Mesenchymal stem cell (in vitro differentiated cells and primary cell): Measurements from ENCODE around the gene NDUFB8.

Source experiments
- DNase-seq: peaks from one replicate; pipeline ENCODE4 v3.0.0-alpha.2; 2013
- H2AFZ ChIP-seq: one replicate; pipeline ENCODE4 v1.6.1; 2013; ENCODE audit warnings: low read depth, mild to moderate bottlenecking, control low read depth, inconsistent platforms, low read length, moderate library complexity
- H2AK5ac ChIP-seq: 2 replicates; pipeline ENCODE4 v1.6.1; 2013; ENCODE audit warnings: low read length, moderate library complexity, mild to moderate bottlenecking, inconsistent platforms; ENCODE audit not compliant: severe bottlenecking
- H2BK120ac ChIP-seq: one replicate; pipeline ENCODE4 v1.6.1; 2013; ENCODE audit warnings: low read depth, mild to moderate bottlenecking, inconsistent platforms, low read length, moderate library complexity
- H2BK12ac ChIP-seq, 2 experiments: one replicate each; pipeline ENCODE4 v1.6.1; 2013; ENCODE audit warnings: inconsistent platforms in 2 of 2, low read length in 2 of 2, mild to moderate bottlenecking in 2 of 2, moderate library complexity in 2 of 2, control low read depth in 1 of 2
- H2BK15ac ChIP-seq: one replicate; pipeline ENCODE4 v1.6.1; 2013; ENCODE audit warnings: mild to moderate bottlenecking, low read depth, inconsistent platforms; ENCODE audit not compliant: poor library complexity, severe bottlenecking
- H2BK5ac ChIP-seq: 2 replicates; pipeline ENCODE4 v1.6.1; 2013; ENCODE audit warnings: low read depth, mild to moderate bottlenecking, low read length, control low read depth, inconsistent platforms; ENCODE audit not compliant: poor library complexity, severe bottlenecking
- H3K14ac ChIP-seq, 2 experiments: one replicate each; pipeline ENCODE4 v1.6.1; 2013; ENCODE audit warnings: inconsistent platforms in 2 of 2, low read length in 2 of 2, control low read depth in 1 of 2, mild to moderate bottlenecking in 1 of 2, moderate library complexity in 1 of 2
- H3K18ac ChIP-seq, 2 experiments: one replicate each; pipeline ENCODE4 v1.6.1; 2013; ENCODE audit warnings: inconsistent platforms in 2 of 2, low read length in 2 of 2, control low read depth in 1 of 2, low read depth in 1 of 2, mild to moderate bottlenecking in 1 of 2
- H3K23ac ChIP-seq, 2 experiments: one replicate each; pipeline ENCODE4 v1.6.1; 2013; ENCODE audit warnings: inconsistent platforms in 2 of 2, low read length in 2 of 2, mild to moderate bottlenecking in 2 of 2, moderate library complexity in 2 of 2, control low read depth in 1 of 2
- H3K27ac ChIP-seq: 2 replicates; pipeline ENCODE4 v1.5.1; 2013; ENCODE audit warnings: mild to moderate bottlenecking, moderate library complexity, low read length, control low read depth, inconsistent platforms; ENCODE audit not compliant: poor library complexity, severe bottlenecking
- H3K27me3 ChIP-seq, 2 experiments: 2 replicates each; pipeline versions ENCODE4 v1.6.1 to v1.7.0; 2013; ENCODE audit warnings: low read length in 2 of 2, mild to moderate bottlenecking in 2 of 2, moderate library complexity in 2 of 2, control low read depth in 1 of 2, inconsistent platforms in 1 of 2; ENCODE audit not compliant: control insufficient read depth in 1 of 2, insufficient read depth in 1 of 2
- H3K36me3 ChIP-seq, 2 experiments: 2 replicates each; pipeline versions ENCODE4 v1.6.1 to v1.7.0; 2013; ENCODE audit warnings: low read length in 2 of 2, control low read depth in 1 of 2, inconsistent platforms in 1 of 2, low read depth in 1 of 2, mild to moderate bottlenecking in 1 of 2; ENCODE audit not compliant: insufficient read depth in 2 of 2, control insufficient read depth in 1 of 2
- H3K4ac ChIP-seq, 2 experiments: one replicate each; pipeline ENCODE4 v1.6.1; 2013; ENCODE audit warnings: inconsistent platforms in 2 of 2, low read length in 2 of 2, mild to moderate bottlenecking in 2 of 2, moderate library complexity in 2 of 2, control low read depth in 1 of 2, low read depth in 1 of 2
- H3K4me1 ChIP-seq: 2 replicates; pipeline ENCODE4 v1.6.1; 2013; ENCODE audit warnings: low read depth, low read length, control low read depth; ENCODE audit not compliant: control insufficient read depth, insufficient read depth
- H3K4me2 ChIP-seq: 2 replicates; pipeline ENCODE4 v1.6.1; 2013; ENCODE audit warnings: low read length, mild to moderate bottlenecking, inconsistent platforms; ENCODE audit not compliant: poor library complexity, severe bottlenecking
- H3K4me3 ChIP-seq, 2 experiments: 2 replicates each; pipeline versions ENCODE4 v1.5.1 to v1.7.0; 2013; ENCODE audit warnings: low read length in 2 of 2, mild to moderate bottlenecking in 2 of 2, control low read depth in 1 of 2, low read depth in 1 of 2; ENCODE audit not compliant: insufficient read depth in 1 of 2
- H3K79me1 ChIP-seq: replicated peaks from 2 replicates; pipeline ENCODE4 v1.6.1; 2013; ENCODE audit warnings: mild to moderate bottlenecking, control low read depth, low read length, inconsistent platforms; ENCODE audit not compliant: poor library complexity, severe bottlenecking
- H3K9ac ChIP-seq: 2 replicates; pipeline ENCODE4 v1.7.0; 2013; ENCODE audit warnings: mild to moderate bottlenecking, low read length, moderate library complexity
- H3K9me3 ChIP-seq: 2 replicates; pipeline ENCODE4 v1.7.0; 2013; ENCODE audit warnings: mild to moderate bottlenecking, low read length; ENCODE audit not compliant: control insufficient read depth
- H4K8ac ChIP-seq: one replicate; pipeline ENCODE4 v1.6.1; 2013; ENCODE audit warnings: inconsistent platforms, mild to moderate bottlenecking, low read length, moderate library complexity
- H4K91ac ChIP-seq: one replicate; pipeline ENCODE4 v1.6.1; 2013; ENCODE audit warnings: mild to moderate bottlenecking, low read length, inconsistent platforms
- WGBS: methylation state at CpG from one replicate; pipeline ENCODE4 v1.1.7; 2013; ENCODE audit warnings: mixed read lengths; 5-methylcytosine and 5-hydroxymethylcytosine counted together

NDUFB8 gene

GRCh38 chr10:100524206-100524605 is 5.5 kb downstream of the NDUFB8 start:
- Histone ChIP-seq H3K27ac (no peak overlapping the region), H3K4ac (no peak overlapping the region), H2BK5ac (no peak overlapping the region), H3K14ac (no peak overlapping the region), H3K4me1 (peaks cover 13% of the 10 kb centered on the region), H4K8ac (no peak overlapping the region), H2BK120ac (no peak overlapping the region), H3K4me3 (no peak overlapping the region), H3K9ac (no peak overlapping the region), H3K79me1 (peaks cover 23% of the 10 kb centered on the region), H2BK12ac (no peak overlapping the region), H3K4me2 (no peak overlapping the region), H3K18ac (no peak overlapping the region), H2AFZ (no peak overlapping the region), H2AK5ac (no peak overlapping the region), H3K23ac (no peak overlapping the region), H2BK15ac (no peak overlapping the region), H3K36me3 (peaks cover 35 to 57% of the 10 kb centered on the region in 2 experiments), H3K27me3 (peaks cover 0 to 4% of the 10 kb centered on the region in 2 experiments), H4K91ac (no peak overlapping the region), H3K9me3 (no peaks in the 10 kb centered on the region)
- no peak for DNase-seq
- over 99% methylated on average over 6 of the region's 6 CpGs for WGBS

- Histone ChIP-seq H3K4me1 (peaks cover 12% of the 10 kb centered on the region), H3K18ac (no peak overlapping the region), H3K27me3 (peaks cover 0 to 7% of the 10 kb centered on the region in 2 experiments), H3K36me3 (peaks cover 36 to 50% of the 10 kb centered on the region in 2 experiments), H3K4me2 (no peak overlapping the region), H3K14ac (no peak overlapping the region), H2BK15ac (no peak overlapping the region), H3K9ac (no peak overlapping the region), H3K9me3 (no peaks in the 10 kb centered on the region), H4K91ac (no peak overlapping the region), H2BK120ac (no peak overlapping the region), H3K27ac (no peak overlapping the region), H2BK5ac (no peak overlapping the region), H2AK5ac (no peak overlapping the region), H2AFZ (no peak overlapping the region), H3K23ac (no peak overlapping the region), H3K4ac (no peak overlapping the region), H4K8ac (no peak overlapping the region), H3K79me1 (peaks cover 16% of the 10 kb centered on the region), H3K4me3 (no peak overlapping the region), H2BK12ac (no peak overlapping the region)
- WGBS = 96% methylated on average over 9 of the region's 9 CpGs
- DNase-seq = no peak
Measured at GRCh38 chr10:100522945-100523344, 6.7 kb downstream of the NDUFB8 start.

GRCh38 chr10:100522107-100522801 is 7.4 kb downstream of the NDUFB8 start:
- Histone ChIP-seq H3K9ac (no peak overlapping the region), H2BK5ac (no peak overlapping the region), H4K91ac (no peak overlapping the region), H3K4me3 (no peak overlapping the region), H3K14ac (no peak overlapping the region), H3K4me2 (no peak overlapping the region), H3K9me3 (no peaks in the 10 kb centered on the region), H2AK5ac (no peak overlapping the region), H3K4ac (no peak overlapping the region), H2BK120ac (no peak overlapping the region), H2BK12ac (no peak overlapping the region), H2AFZ (no peak overlapping the region), H3K4me1 (peaks cover 12% of the 10 kb centered on the region), H3K18ac (no peak overlapping the region), H4K8ac (no peak overlapping the region), H3K79me1 (peaks cover 16% of the 10 kb centered on the region), H3K27me3 (peaks cover 0 to 7% of the 10 kb centered on the region in 2 experiments), H3K23ac (no peak overlapping the region), H3K36me3 (peaks cover 36 to 50% of the 10 kb centered on the region in 2 experiments), H3K27ac (no peak overlapping the region), H2BK15ac (no peak overlapping the region)
- WGBS = 100% methylated on average over 2 of the region's 5 CpGs
- DNase-seq = no peak

- Histone ChIP-seq H3K4me2 (no peak overlapping the region), H2BK12ac (no peak overlapping the region), H2AFZ (no peak overlapping the region), H3K18ac (no peak overlapping the region), H4K8ac (no peak overlapping the region), H3K14ac (no peak overlapping the region), H3K9ac (no peak overlapping the region), H3K4me3 (no peak overlapping the region), H2BK5ac (no peak overlapping the region), H4K91ac (no peak overlapping the region), H3K23ac (no peak overlapping the region), H3K27ac (no peak overlapping the region), H2AK5ac (no peak overlapping the region), H2BK15ac (no peak overlapping the region), H3K79me1 (peaks cover 7% of the 10 kb centered on the region), H2BK120ac (no peak overlapping the region), H3K4ac (no peak overlapping the region), H3K9me3 (no peaks in the 10 kb centered on the region), H3K27me3 (peaks cover 0 to 7% of the 10 kb centered on the region in 2 experiments), H3K4me1 (peaks cover 12% of the 10 kb centered on the region), H3K36me3 (peaks cover 25 to 39% of the 10 kb centered on the region in 2 experiments)
- peak; percentile 26 for DNase-seq
- 29% methylated on average over 3 of the region's 3 CpGs for WGBS
Measured at GRCh38 chr10:100520811-100521210, 8.9 kb downstream of the NDUFB8 start.
